Effector CD4-positive, alpha-beta T cell (primary cell): Measurements from ENCODE around the gene SAMD5.

Source experiments
- DNase-seq: peaks from one replicate; pipeline ENCODE4 v3.0.0-alpha.2; 2020

The SAMD5 gene

GRCh38 chr6:147567141-147567805, 58.8 kb downstream of the SAMD5 start:
- no peak for DNase-seq

- no peak for DNase-seq
These were observed 61.3 kb downstream of the SAMD5 start for GRCh38 chr6:147569788-147570187.

- DNase-seq, result no peak
These were observed 62.2 kb downstream of the SAMD5 start for GRCh38 chr6:147570681-147571080.

- DNase-seq, result no peak
These were observed 69.0 kb downstream of the SAMD5 start for GRCh38 chr6:147577488-147577887.

GRCh38 chr6:147578159-147578558, 69.7 kb downstream of the SAMD5 start:
- no peak for DNase-seq

- no peak for DNase-seq
These were observed 70.4 kb downstream of the SAMD5 start for GRCh38 chr6:147578883-147579282.

- DNase-seq, result no peak
These were observed 71.2 kb downstream of the SAMD5 start for GRCh38 chr6:147579667-147580066.

GRCh38 chr6:147582991-147583390, 74.5 kb downstream of the SAMD5 start:
- no peak for DNase-seq

GRCh38 chr6:147585256-147585655, 76.8 kb downstream of the SAMD5 start:
- no peak for DNase-seq

GRCh38 chr6:147586044-147586443, 77.6 kb downstream of the SAMD5 start:
- DNase-seq, result no peak

GRCh38 chr6:147587907-147588306, 79.4 kb downstream of the SAMD5 start:
- no peak for DNase-seq

GRCh38 chr6:147588469-147588868, 80.0 kb downstream of the SAMD5 start:
- DNase-seq, result no peak

GRCh38 chr6:147589739-147590250, 81.3 kb downstream of the SAMD5 start:
- DNase-seq, result no peak

GRCh38 chr6:147595961-147596360, 87.5 kb downstream of the SAMD5 start:
- DNase-seq, result no peak

- DNase-seq, result no peak
These were observed 95.0 kb downstream of the SAMD5 start for GRCh38 chr6:147603392-147604081.

- DNase-seq, result no peak
These were observed 95.9 kb downstream of the SAMD5 start for GRCh38 chr6:147604373-147604772.

GRCh38 chr6:147611992-147612391, 103.5 kb downstream of the SAMD5 start:
- DNase-seq, result no peak

GRCh38 chr6:147614501-147614900, 106.0 kb downstream of the SAMD5 start:
- no peak for DNase-seq

- DNase-seq, result no peak
These were observed 107.4 kb downstream of the SAMD5 start for GRCh38 chr6:147615659-147616456.

- no peak for DNase-seq
These were observed 108.9 kb downstream of the SAMD5 start for GRCh38 chr6:147617366-147617765.

GRCh38 chr6:147618457-147618856, 110.0 kb downstream of the SAMD5 start:
- DNase-seq, result no peak

- DNase-seq, result no peak
These were observed 110.4 kb downstream of the SAMD5 start for GRCh38 chr6:147618927-147619326.
